HG02938 (cell line): ENCODE results near the gene P4HA1.
"Not testable (repeated sequence)": the region's sequence is repeated elsewhere in the genome, so short reads cannot be mapped to it uniquely, and the experiment has no call there.

Source experiments
- ATAC-seq: cut with Tn5 transposase; IDR thresholded peaks from one replicate; pipeline ENCODE4 v1.9.1; 2021; ENCODE audit warnings: mild to moderate bottlenecking, moderate library complexity; ENCODE audit not compliant: unreplicated experiment

Gene P4HA1

GRCh38 chr10:73043766-73044377, 52.8 kb downstream of the P4HA1 start:
- no peak for ATAC-seq

GRCh38 chr10:73043319-73043718, 53.3 kb downstream of the P4HA1 start:
- ATAC-seq = no peak

- no peak for ATAC-seq
Observed at GRCh38 chr10:73042130-73042529, 54.5 kb downstream of the P4HA1 start.

DNA sequence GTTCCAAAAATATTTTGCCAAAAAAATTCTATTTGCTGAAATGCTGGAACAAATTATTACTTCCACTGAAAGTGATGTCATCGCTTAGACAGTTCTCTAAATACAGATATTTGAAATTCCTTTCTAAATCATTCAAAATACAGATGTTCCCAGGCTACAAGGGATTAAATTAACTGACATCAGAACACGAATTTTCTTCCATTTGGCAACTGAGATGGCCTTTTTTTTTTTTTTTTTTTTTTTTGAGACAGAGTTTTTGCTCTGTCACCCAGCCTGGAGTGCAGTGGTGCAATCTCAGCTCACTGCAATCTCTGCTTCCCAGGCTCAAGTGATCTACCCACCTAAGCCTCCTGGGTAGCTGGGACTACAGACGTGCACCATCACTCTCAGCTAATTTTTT, 57.0 kb downstream of the P4HA1 start:
- ATAC-seq = no peak

- ATAC-seq = not testable (repeated sequence)
Observed at GRCh38 chr10:73036285-73036684, 60.4 kb downstream of the P4HA1 start.

- ATAC-seq = no peak
Observed at GRCh38 chr10:73032536-73032935, 64.1 kb downstream of the P4HA1 start.

DNA sequence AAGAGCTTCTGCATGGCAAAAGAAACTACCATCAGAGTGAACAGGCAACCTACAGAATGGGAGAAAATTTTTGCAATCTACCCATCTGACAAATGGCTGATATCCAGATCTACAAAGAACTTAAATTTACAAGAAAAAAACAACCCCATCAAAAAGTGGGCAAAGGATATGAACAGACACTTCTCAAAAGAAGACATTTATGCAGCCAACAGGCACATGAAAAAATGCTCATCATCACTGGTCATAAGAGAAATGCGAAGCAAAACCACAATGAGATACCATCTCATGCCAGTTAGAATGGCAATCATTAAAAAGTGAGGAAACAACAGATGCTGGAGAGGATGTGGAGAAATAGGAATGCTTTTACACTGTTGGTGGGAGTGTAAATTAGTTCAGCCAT, 70.0 kb downstream of the P4HA1 start:
- not testable (repeated sequence) for ATAC-seq

DNA sequence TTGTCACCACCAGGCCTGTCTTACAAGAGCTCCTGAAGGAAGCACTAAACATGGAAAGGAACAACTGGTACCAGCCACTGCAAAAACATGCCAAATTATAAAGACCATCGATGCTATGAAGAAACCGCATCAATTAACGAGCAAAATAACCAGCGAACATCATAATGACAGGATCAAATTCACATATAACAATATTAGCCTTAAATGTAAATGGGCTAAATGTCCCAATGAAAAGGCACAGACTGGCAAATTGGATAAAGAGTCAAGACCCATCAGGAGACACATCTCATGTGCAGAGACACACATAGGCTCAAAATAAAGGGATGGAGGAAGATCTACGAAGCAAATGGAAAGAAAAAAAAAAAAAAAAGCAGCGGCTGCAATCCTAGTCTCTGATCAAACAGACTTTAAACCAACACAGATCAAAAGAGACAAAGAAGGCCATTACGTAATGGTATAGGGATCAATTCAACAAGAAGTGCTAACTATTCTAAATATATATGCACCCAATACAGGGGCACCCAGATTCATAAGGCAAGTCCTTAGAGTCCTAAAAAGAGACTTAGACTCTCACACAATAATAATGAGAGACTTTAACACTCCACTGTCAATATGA, 73.1 kb downstream of the P4HA1 start:
- ATAC-seq = not testable (repeated sequence)

DNA sequence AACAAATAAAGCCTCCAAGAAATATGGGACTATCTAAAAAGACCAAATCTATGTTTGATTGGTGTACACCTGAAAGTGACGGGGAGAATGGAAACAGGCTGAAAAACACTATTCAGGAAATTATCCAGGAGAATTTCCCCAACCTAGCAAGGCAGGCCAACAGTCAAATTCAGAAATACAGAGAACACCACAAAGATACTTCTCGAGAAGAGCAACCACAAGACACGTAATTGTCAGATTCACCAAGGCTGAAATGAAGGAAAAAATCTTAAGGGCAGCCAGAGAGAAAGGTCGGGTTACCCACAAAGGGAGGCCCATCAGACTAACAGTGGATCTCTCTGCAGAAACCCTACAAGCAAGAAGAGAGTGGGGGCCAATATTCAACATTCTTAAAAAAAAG, 73.7 kb downstream of the P4HA1 start:
- not testable (repeated sequence) for ATAC-seq

DNA sequence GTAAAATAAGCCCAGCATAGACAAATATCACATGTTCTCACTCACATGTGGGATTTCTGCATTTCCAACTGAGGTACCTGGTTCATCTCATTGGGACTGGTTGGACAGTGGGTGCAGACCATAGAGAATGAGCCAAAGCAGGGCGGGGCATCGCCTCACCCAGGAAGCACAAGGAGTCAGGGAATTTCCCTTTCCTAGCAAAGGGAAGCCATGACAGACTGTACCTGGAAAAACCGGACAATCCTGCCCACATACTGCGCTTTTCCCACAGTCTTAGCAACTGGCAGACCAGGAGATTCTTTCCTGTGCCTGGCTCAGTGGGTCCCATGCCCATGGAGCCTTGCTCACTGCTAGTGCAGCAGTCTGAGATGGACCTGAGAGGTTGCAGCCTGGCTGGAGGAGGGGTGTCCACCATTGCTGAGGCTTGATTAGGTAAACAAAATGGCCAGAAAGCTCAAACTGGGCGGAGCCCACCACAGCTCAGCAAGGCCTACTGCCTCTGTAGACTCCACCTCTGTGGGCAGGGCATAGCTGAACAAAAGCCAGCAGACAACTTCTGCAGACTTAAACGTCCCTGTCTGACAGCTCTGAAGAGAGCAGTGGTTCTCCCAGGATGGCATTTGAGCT, 75.0 kb downstream of the P4HA1 start:
- not testable (repeated sequence) for ATAC-seq

DNA sequence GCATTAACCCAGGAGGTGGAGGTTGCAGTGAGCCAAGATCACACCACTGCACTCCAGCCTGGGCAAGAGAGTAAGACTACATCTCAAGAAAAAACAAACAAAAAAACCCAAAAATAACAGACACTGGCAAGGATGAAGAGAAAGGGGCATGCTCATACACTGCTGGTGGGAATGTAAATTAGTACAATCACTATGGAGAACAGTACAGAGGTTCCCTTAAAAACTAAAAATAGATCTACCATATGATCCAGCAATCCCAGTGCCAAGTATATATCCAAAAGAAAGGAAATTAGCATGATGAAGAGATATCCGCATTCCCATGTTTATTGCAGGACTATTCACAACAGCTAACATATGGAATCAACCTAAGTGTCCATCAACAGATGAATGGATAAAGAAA, 75.6 kb downstream of the P4HA1 start:
- ATAC-seq = no peak

DNA sequence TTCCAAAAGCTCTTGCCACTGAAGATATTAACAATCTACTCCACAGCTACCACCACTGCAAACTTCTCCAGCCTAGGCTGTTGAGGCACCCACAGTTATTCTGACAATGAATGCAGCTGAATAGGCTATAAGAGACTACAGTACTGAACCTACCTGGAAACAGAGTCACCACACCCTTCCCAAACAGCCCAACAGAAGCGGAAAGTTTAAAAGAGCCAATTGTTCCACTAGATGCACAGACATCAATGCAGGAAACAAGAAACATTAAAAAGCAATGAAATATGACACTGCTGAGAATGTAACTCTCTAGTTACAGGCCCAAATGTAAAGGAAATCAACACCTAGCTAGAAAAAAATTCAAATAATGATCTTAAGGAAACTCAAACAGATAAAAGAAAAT, 77.6 kb downstream of the P4HA1 start:
- no peak for ATAC-seq

- ATAC-seq = no peak
Observed at GRCh38 chr10:73018632-73019031, 78.0 kb downstream of the P4HA1 start.

DNA sequence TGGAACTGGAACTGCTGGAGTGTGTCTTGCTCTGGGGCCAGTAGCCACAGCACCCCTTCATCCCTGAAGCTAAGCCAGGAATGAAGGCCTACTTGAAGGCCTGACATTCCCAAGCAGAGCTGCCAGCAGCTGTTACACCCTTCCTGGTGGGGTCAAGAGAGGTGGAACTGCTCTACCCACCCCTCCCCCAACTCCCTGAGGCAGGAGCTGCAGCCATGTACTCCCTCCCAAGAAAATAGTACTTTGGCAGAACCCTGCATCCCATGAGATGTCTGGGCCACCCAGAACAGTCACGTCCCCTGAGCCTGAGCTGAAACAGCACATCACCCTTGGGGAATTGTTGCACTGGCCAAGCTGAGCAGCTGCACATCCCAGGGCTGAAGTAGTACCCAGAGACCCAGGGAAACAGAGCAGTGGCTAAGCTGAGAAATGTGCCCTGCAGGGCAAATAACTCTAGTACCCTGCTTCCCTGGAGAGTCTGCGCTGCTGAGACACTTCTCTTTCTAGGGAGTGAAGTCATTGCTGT, 78.6 kb downstream of the P4HA1 start:
- no peak for ATAC-seq

DNA sequence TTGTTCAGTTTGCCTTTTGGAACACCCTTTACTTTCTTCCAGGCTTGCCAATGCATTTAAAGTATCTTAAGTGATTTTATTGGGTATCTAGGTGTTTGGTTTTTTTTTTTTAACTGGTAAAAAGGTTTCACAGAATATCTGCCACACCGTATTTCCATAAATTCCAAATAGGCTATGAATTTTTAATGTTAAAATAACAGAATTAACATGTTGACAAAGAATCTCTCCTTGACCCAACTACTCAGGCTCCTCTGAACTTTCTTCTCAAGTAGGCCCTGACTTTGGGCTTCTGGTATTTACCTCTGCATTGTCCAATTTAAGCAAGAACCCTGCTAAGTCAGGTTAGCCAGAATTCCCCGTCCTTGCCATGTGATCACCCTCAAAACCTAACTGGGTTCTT, 80.9 kb downstream of the P4HA1 start:
- no peak for ATAC-seq

- ATAC-seq = no peak
Observed at GRCh38 chr10:73003822-73004221, 92.8 kb downstream of the P4HA1 start.

DNA sequence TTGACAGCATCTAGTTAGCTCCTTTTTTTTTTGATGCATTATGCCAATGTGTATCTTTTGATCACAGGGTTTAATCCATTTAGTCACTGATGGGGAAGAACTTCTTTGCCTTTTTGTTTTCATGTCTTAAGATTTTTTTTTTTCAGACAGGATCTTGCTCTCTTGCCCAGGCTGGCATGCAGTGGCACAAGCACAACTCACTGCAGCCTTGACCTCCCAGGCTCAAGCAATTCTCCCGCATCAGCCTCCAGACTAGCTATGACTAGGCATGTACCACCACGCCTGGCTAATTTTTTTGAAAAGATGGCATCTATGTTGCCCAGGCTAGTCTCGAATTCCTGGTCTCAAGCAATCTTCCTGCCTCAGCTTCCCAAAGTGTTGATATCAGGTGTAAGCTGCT, 95.7 kb downstream of the P4HA1 start:
- no peak for ATAC-seq

- no peak for ATAC-seq
Observed at GRCh38 chr10:72997099-72997498, 99.6 kb downstream of the P4HA1 start.

GRCh38 chr10:72995459-72995858, 101.2 kb downstream of the P4HA1 start:
- not testable (repeated sequence) for ATAC-seq

DNA sequence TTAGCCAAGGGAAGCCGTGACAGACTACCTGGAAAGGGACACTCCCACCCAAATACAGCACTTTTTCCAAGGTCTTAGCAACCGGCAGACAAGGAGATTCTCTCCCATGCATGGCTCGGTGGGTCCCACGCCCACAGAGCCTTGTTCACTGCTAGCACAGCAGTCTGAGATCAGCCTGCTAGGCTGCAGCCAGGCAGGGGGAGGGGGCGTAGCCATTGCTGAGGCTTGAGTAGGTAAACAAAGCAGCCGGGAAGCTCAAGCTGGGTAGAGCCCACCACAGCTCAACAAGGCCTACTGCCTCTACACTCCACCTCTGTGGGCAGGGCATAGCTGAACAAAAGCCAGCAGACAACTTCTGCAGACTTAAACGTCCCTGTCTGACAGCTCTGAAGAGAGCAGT, 106.9 kb downstream of the P4HA1 start:
- not testable (repeated sequence) for ATAC-seq

GRCh38 chr10:72984618-72985017, 112.0 kb downstream of the P4HA1 start:
- not testable (repeated sequence) for ATAC-seq

GRCh38 chr10:72981882-72982529, 114.7 kb downstream of the P4HA1 start:
- ATAC-seq = no peak
